HEK293T (cell line): ENCODE results near the gene CA5B.

Source experiments
- CTBP1 ChIP-seq: fragments of 450-650 bp; IDR thresholded peaks from 2 replicates; pipeline ENCODE4 v1.6.1; 2016; ENCODE audit warnings: borderline replicate concordance
- FOXA1 ChIP-seq: fragments of 450-650 bp; IDR thresholded peaks from 2 replicates; pipeline ENCODE4 v1.6.1; 2016; ENCODE audit warnings: mild to moderate bottlenecking
- FOXK2 ChIP-seq: fragments of 450-650 bp; IDR thresholded peaks from 2 replicates; pipeline ENCODE4 v1.6.1; 2016; ENCODE audit warnings: mild to moderate bottlenecking
- FOXM1 ChIP-seq: fragments of 450-650 bp; IDR thresholded peaks from 2 replicates; pipeline ENCODE4 v1.6.1; 2017; ENCODE audit warnings: mild to moderate bottlenecking, borderline replicate concordance
- HDGF ChIP-seq: fragments of 450-650 bp; IDR thresholded peaks from 2 replicates; pipeline ENCODE4 v1.6.1; 2017; ENCODE audit warnings: antibody characterized with exemption, borderline replicate concordance
- NFRKB ChIP-seq: fragments of 450-650 bp; IDR thresholded peaks from 2 replicates; pipeline ENCODE4 v1.6.1; 2016; ENCODE audit warnings: mild to moderate bottlenecking, moderate library complexity
- SP1 ChIP-seq: fragments of 450-650 bp; IDR thresholded peaks from 2 replicates; pipeline ENCODE4 v1.6.1; 2017
- SUZ12 ChIP-seq: fragments of 450-650 bp; IDR thresholded peaks from 2 replicates; pipeline ENCODE4 v1.6.1; 2016; ENCODE audit warnings: mild to moderate bottlenecking
- TARDBP ChIP-seq: fragments of 450-650 bp; IDR thresholded peaks from 2 replicates; pipeline ENCODE4 v1.6.1; 2016
- ZNF384 ChIP-seq: fragments of 450-650 bp; IDR thresholded peaks from 2 replicates; pipeline ENCODE4 v1.6.1; 2016

- TF ChIP-seq FOXM1 = no peak
- no peak for TF ChIP-seq HDGF
- no peak for TF ChIP-seq NFRKB
- no peak for TF ChIP-seq SUZ12
- no peak for TF ChIP-seq SP1
- no peak for TF ChIP-seq FOXK2
- TF ChIP-seq TARDBP = no peak
- no peak for TF ChIP-seq CTBP1
- TF ChIP-seq FOXA1 = no peak
- TF ChIP-seq ZNF384 = no peak
Observed at GRCh38 chrX:15718283-15718970, 19.6 kb upstream of the CA5B start.
